GM13977 (cell line): ENCODE measurements around the gene ALDH3A2.

Experiments
- DNase-seq: peaks from one replicate; pipeline ENCODE4 v3.0.0; 2012; ENCODE audit warnings: low spot score
- CTCF ChIP-seq: IDR thresholded peaks from 2 replicates; pipeline ENCODE4 v1.5.1; 2012; ENCODE audit warnings: mild to moderate bottlenecking, control low read depth; ENCODE audit not compliant: insufficient read depth; ENCODE audit errors: extremely low read depth, missing control alignments
- in situ Hi-C: fragments of 300-500 bp; cut with MboI; formaldehyde crosslinking; loops from one replicate; pipeline ENCODE4 v1.12.0; 2022; ENCODE audit warnings: low sequenced_read_pairs, low pct_unique_long_range_greater_than_20kb, mixed read lengths, inconsistent platforms; ENCODE audit not compliant: unreplicated experiment

ALDH3A2 gene

DNA sequence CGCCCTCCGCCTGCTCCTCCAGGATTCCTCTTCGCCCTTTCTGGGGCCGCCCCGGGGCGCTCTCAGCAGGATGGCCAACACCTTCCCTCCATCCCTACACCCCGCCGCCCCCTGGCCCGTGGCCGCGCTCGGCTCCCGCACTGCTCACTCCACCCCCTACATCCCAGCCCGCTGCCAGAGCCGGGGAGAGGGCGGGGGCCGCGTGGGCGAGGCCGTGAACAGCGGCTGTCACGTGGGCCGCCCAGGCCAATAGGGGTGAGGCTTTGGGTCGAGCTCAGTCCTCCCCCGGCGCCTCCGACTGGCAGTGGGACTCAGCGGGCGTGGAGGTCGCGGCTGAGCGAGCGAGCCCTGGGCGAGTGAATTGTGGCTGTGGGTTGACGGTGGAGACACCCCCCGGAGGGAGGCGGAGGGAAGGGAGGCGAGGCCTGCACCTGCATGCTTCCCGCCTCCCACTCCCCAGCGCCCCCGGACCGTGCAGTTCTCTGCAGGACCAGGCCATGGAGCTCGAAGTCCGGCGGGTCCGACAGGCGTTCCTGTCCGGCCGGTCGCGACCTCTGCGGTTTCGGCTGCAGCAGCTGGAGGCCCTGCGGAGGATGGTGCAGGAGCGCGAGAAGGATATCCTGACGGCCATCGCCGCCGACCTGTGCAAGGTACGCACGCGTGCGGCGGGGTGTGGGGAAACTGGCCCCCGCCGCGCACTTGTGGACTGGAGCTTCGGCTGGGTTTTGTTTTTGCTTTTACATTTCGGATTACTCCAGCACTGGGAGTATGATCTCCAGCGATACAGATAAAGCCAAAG is at the start of gene ALDH3A2:
ALDH3A2 (plus strand) TSS at position 277 of the 799 bp plus-strand sequence; CDS start at position 498, 221 bp downstream.
- peak; percentile 29 for TF ChIP-seq CTCF
- in situ Hi-C loops, result no loop called here
- DNase-seq, result peak; percentile 98

DNA sequence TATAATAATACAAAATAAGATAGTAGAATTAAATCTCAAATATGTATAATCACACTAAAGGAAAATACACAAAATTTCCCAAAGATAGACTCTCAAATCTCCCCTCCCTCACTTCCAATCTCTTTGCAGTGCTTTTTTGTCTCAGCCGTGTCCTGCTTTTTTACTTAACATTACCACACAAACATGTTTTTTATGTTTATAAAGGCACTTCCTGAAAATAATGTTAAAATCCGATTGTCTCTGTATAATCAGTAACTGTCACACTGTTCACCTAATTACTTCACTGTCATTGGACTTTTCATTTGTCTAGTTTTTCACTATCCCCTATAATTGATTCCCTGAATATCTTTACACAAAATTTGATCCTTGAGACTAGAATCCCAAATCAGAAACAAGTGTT is 38.2 kb upstream of the ALDH3A2 start:
- in situ Hi-C loops, result loop anchor here (25.0 kb wide), 1 partner anchor 102 kb away; the partner anchor contains the start of gene SLC47A2

DNA sequence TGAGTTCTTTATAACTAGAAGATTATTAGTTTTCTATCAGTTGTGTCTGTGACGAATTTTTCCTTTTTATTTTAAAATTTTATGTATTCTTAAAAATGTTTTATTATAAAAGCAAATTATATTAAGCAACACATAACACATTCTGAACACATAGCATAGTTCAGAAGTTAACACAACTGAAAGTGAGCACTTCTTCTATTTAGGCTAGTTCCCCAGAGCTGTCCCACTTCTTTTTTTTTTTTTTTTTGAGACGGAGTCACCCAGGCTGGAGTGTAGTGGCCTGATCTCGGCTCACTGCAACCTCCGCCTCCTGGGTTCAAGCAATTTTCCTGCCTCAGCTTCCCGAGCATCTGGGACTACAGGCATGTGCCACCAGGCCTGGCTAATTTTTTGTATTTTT is 37.7 kb upstream of the ALDH3A2 start:
- in situ Hi-C loops, result loop anchor here (25.0 kb wide), 1 partner anchor 101 kb away; the partner anchor contains the start of gene SLC47A2
- DNase-seq, result no peak
- no peak for TF ChIP-seq CTCF

More for the DNA sequence above, 38.2 kb upstream of the ALDH3A2 start:
- TF ChIP-seq CTCF, result no peak
- DNase-seq, result no peak

- in situ Hi-C loops, result loop anchor here (25.0 kb wide), 1 partner anchor 98 kb away; the partner anchor contains the start of gene SLC47A2
- DNase-seq, result no peak
- TF ChIP-seq CTCF, result no peak
Observed at GRCh38 chr17:19613979-19614378, 34.6 kb upstream of the ALDH3A2 start.

GRCh38 chr17:19614900-19615299 is 33.7 kb upstream of the ALDH3A2 start:
- no peak for TF ChIP-seq CTCF
- DNase-seq, result no peak
- in situ Hi-C loops, result loop anchor here (25.0 kb wide), 1 partner anchor 97 kb away; the partner anchor contains the start of gene SLC47A2

DNA sequence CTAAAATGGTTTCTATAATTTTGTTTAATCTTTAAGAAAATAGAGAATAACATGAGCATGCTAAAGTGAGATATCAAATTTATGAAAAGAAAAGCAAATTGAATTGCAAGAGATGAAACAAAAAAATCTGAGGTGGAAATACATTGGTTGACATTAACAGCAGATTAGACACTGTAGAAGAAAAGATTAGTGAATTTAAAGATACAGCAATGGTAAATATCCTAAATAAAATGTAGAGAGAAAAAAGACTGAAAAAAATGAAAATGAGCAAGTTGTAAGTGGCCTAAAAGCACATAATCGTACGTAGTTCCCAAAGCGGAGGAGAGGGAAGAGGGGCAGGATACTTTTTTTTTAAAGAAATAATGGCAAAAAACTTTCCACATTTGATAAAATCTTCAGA is 30.5 kb upstream of the ALDH3A2 start:
- in situ Hi-C loops, result loop anchor here (25.0 kb wide), 1 partner anchor 94 kb away; the partner anchor contains the start of gene SLC47A2

More for the DNA sequence above, 30.5 kb upstream of the ALDH3A2 start:
- DNase-seq, result no peak
- no peak for TF ChIP-seq CTCF
